Cardiac muscle cell (in vitro differentiated cells and primary cell): ENCODE measurements around the gene AK5. TPM values are rescaled to one million over a fixed set of nuclear protein-coding genes. Genes with fewer than 3 reads are reported as not detected.

Experiments used
- DNase-seq, 2 donors: peaks; one replicate each; pipeline versions ENCODE4 v3.0.0 to v3.0.0-alpha.2; 2010 to 2017; ENCODE audit warnings: low read depth in 1 of 2, low spot score in 1 of 2
- H3K27ac ChIP-seq: fragments of 200-600 bp; sonication (generic); 2 replicates; pipeline ENCODE4 v1.5.1; 2016
- H3K27me3 ChIP-seq: fragments of 200-600 bp; sonication (generic); 2 replicates; pipeline ENCODE4 v1.6.0; 2016; ENCODE audit warnings: control low read depth
- H3K36me3 ChIP-seq: fragments of 200-600 bp; sonication (generic); 2 replicates; pipeline ENCODE4 v1.5.1; 2016; ENCODE audit warnings: control low read depth
- H3K4me1 ChIP-seq: fragments of 200-600 bp; sonication (generic); 2 replicates; pipeline ENCODE4 v1.8.1; 2017; ENCODE audit warnings: low read depth, mild to moderate bottlenecking, mixed run types
- H3K4me3 ChIP-seq: fragments of 200-600 bp; sonication (generic); 2 replicates; pipeline ENCODE4 v1.5.1; 2016; ENCODE audit warnings: mild to moderate bottlenecking
- H3K9me3 ChIP-seq: fragments of 200-600 bp; sonication (generic); 2 replicates; pipeline ENCODE4 v1.5.1; 2017; ENCODE audit warnings: low read depth, mild to moderate bottlenecking, control low read depth
- CTCF ChIP-seq: IDR thresholded peaks from 2 replicates; pipeline ENCODE4 v1.5.1; 2012; ENCODE audit warnings: low read depth, mild to moderate bottlenecking, low read length
- polyA plus RNA-seq: library from polyadenylated mRNA; unstranded; fragments of >200 nt; fragmentation: Nextera tagmentation; extraction: Ambion mirVana; gene quantifications from 2 replicates; pipeline ENCODE4 v1.2.1, GENCODE V29; 2016
- total RNA-seq: library from RNA; depleted of rRNA; stranded (reverse); fragments of >200 nt; gene quantifications from 2 replicates; pipeline ENCODE4 v1.2.3, GENCODE V29; 2016

Gene AK5
- total and polyA plus RNA-seq, 2 experiments from 2014 or later, result 0.69 to 0.97 TPM

DNA sequence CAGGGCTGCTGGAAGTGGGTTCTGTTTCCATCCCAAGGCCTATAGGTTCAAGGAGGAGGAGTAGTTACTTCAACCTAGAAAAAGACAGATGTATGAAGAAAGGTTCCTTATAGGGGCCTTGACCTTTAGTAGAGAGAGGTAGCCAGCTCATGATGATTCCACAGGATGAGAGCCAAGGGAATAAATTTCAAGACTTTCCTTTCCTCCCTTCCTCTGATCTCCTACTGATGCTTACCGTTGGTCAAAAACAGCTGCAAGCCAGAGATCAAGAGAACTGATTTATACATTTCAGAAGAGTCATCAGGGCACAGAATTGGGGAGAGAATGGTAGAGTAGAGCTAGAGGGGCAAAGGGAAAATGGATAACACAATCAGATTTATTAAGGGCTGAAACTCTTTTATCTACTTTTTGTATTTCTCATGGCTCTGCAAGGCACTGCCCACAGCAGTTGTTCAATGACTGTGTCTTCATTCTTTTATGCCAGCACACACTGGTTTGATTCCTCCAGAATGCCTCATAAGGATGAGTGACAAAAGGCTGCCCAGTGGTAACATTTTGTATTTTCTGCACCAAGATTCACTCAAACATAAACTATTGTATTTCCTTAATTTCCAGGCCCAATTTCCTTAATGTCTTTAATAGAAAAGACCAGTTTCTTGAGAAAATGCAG is 37.4 kb downstream of the AK5 start:
- Histone ChIP-seq H3K9me3 (no peaks in the 10 kb centered on the region), H3K36me3 (no peaks in the 10 kb centered on the region), H3K4me1 (no peaks in the 10 kb centered on the region), H3K27me3 (no peaks in the 10 kb centered on the region), H3K27ac (no peak overlapping the region), H3K4me3 (no peak overlapping the region)
- no peak for DNase-seq
- TF ChIP-seq CTCF, result no peak

DNA sequence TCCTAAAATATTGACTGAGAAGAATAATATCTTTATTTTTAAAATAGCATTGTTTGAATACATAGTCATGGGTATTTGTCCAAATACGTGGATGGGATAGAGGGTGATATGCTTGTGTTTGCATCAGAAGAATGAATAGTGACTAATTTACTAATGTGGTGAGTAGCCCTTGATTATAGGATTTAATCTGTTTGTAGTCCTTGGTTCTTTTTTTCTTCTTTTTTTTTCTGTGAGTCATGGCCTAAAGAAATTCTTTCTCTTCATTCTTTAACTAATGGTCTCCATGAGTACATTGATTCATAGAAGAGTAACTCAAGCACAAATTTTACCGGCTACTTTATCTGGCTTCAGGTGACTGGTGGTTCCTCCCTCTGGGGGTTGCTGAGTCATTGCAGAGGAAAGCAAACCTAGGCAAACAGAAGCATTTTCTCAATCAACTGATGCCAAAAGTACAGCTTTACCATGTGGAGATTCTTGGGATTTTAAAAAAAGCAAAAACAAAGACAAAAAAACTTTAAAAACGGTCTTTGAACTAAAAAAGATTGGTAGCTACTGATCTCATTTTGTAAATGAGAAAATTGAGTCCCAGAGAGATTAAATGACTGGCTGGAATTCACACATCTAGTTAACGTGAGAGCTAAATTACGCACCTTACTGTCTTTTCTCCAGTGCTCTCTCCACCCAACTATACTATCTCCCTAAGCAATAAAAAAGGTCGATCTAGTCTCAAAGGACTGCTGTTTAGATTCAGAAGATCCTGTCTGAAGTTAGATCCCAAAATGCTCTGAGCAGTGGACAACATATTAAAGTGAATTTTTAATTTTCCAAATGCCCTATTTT is 40.5 kb downstream of the AK5 start:
- no peaks in the 10 kb centered on the region for H3K4me1 ChIP-seq
- H3K36me3 ChIP-seq, result no peaks in the 10 kb centered on the region
- no peaks in the 10 kb centered on the region for H3K9me3 ChIP-seq
- no peak for TF ChIP-seq CTCF
- DNase-seq, result peak in 1 of 2 donors; percentile 62
- no peak overlapping the region for H3K4me3 ChIP-seq
- H3K27me3 ChIP-seq, result no peaks in the 10 kb centered on the region
- no peak overlapping the region for H3K27ac ChIP-seq

GRCh38 chr1:77333501-77333900 is 51.7 kb downstream of the AK5 start:
- Histone ChIP-seq H3K4me1 (no peaks in the 10 kb centered on the region), H3K4me3 (no peak overlapping the region), H3K9me3 (no peaks in the 10 kb centered on the region), H3K27ac (no peak overlapping the region), H3K36me3 (no peaks in the 10 kb centered on the region), H3K27me3 (no peaks in the 10 kb centered on the region)
- no peak for DNase-seq
- no peak for TF ChIP-seq CTCF

GRCh38 chr1:77336729-77337128 is 54.9 kb downstream of the AK5 start:
- Histone ChIP-seq H3K4me3 (no peak overlapping the region), H3K9me3 (no peaks in the 10 kb centered on the region), H3K4me1 (no peaks in the 10 kb centered on the region), H3K36me3 (no peaks in the 10 kb centered on the region), H3K27ac (no peak overlapping the region), H3K27me3 (no peaks in the 10 kb centered on the region)
- no peak for TF ChIP-seq CTCF
- DNase-seq, result no peak

GRCh38 chr1:77339326-77339725 is 57.5 kb downstream of the AK5 start:
- H3K36me3 ChIP-seq, result no peaks in the 10 kb centered on the region
- no peaks in the 10 kb centered on the region for H3K9me3 ChIP-seq
- H3K27ac ChIP-seq, result no peak overlapping the region
- H3K4me3 ChIP-seq, result no peak overlapping the region
- TF ChIP-seq CTCF, result no peak
- no peaks in the 10 kb centered on the region for H3K4me1 ChIP-seq
- no peak for DNase-seq
- no peaks in the 10 kb centered on the region for H3K27me3 ChIP-seq
